ENCODE results near the gene ZMYM2.

The ZMYM2 gene

GRCh38 chr13:20124303-20124702 is 165.8 kb downstream of the ZMYM2 start:
- DNase-seq (ENCODE audit: low read depth) = no peak
- H3K4me3 ChIP-seq (ENCODE audit: low read depth, low read length) = no peak overlapping the region
- in situ Hi-C loops (cut with HindIII; ENCODE audit: low sequenced_read_pairs) = no loop called here
- TF ChIP-seq, protein P1, sequence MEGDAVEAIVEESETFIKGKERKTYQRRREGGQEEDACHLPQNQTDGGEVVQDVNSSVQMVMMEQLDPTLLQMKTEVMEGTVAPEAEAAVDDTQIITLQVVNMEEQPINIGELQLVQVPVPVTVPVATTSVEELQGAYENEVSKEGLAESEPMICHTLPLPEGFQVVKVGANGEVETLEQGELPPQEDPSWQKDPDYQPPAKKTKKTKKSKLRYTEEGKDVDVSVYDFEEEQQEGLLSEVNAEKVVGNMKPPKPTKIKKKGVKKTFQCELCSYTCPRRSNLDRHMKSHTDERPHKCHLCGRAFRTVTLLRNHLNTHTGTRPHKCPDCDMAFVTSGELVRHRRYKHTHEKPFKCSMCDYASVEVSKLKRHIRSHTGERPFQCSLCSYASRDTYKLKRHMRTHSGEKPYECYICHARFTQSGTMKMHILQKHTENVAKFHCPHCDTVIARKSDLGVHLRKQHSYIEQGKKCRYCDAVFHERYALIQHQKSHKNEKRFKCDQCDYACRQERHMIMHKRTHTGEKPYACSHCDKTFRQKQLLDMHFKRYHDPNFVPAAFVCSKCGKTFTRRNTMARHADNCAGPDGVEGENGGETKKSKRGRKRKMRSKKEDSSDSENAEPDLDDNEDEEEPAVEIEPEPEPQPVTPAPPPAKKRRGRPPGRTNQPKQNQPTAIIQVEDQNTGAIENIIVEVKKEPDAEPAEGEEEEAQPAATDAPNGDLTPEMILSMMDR (IDR thresholded peaks at IDR 0.05; ENCODE audit: low read depth, low read length, missing control alignments) = no peak

DNA sequence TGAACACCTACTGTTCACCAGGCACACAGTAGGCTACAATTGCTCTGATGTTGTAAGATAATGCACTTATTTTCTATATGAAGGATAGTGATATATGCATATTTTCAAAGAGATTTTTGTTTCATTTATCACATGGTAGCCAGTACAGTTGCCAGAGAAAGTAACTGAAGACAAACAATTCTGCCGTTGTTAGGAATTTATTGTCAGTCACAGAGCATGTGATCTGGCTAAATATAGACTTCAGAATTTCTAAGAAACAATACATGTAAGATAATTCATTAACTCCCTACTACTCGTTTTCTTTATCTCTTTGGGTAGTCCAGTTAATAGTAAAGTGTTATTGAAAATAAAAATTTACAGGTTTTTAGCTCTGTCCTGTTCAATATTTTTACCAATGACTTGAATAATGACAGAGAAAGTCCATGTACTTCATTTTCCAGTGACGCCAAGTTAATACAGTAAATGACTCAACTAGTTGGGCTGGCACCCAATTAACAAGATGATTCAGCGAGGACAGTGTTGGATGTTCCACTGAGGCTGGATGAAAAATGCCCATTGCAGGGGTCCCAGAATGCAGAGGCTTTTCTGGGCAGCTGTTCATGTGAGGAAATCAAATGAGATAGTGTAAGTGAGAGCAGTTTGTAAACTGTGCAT is 166.7 kb downstream of the ZMYM2 start:
- no peak overlapping the region for H3K4me3 ChIP-seq (ENCODE audit: low read depth, low read length)
- peak; percentile 52 for DNase-seq (ENCODE audit: low read depth)
- in situ Hi-C loops (cut with HindIII; ENCODE audit: low sequenced_read_pairs) = no loop called here
- TF ChIP-seq, protein P1 (IDR thresholded peaks at IDR 0.05; ENCODE audit: low read depth, low read length, missing control alignments) = no peak

DNA sequence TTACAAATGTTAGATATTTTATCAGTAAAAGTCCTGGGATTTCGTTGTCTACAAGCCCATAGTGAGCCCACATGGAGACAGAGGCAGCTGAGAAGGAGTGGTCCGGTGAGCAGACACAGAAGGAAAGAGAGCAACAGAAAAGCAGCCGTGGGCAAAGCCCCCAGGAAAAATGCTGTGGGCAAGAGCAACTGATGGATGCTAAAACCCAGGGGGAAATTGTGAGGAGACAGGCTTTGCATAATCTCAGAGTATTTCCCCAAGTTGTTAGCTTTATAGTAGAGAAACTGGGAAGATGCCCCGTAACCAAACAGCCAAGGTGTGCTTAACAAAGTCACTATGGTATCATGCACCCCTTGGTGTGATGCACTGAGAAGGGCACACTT is 167.2 kb downstream of the ZMYM2 start:
- in situ Hi-C loops (cut with HindIII; ENCODE audit: low sequenced_read_pairs) = no loop called here
- H3K4me3 ChIP-seq (ENCODE audit: low read depth, low read length) = no peak overlapping the region
- DNase-seq (ENCODE audit: low read depth) = no peak
- TF ChIP-seq, protein P1 (IDR thresholded peaks at IDR 0.05; ENCODE audit: low read depth, low read length, missing control alignments) = no peak

DNA sequence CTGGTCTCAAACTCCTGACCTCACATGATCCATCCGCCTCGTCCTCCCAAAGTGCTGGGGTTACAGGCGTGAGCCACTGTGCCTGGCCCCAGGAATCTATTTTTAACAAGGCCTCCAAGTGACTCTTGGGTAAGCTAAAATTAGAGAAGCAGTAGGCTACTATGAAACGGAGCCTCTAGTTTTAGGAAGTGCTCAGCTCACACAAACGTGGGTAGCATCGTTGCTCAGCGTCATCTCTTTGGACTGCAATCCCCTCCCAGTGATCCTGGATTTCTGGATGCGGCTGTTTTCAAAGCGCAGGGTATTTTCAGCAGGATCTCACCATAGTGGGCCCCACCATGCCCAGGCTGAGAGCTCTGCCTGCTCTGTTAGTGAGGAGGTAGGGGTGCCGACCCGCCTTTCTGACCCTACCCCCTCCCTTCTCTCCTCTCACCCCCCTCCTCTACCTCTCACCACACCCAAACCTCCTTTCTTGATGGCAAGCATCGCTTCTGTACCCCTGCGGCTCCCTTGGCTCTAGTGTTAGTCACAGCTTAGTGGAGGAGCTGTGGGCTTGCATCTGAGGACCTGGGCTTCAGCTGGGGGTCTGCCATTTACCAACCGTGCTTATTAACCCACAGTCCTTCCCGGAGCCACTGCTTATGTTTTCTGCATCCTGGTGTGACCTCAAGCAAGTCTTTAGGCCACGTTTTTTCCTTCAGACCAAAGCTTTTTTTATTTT is 168.2 kb downstream of the ZMYM2 start:
- H3K4me3 ChIP-seq (ENCODE audit: low read depth, low read length) = no peak overlapping the region
- in situ Hi-C loops (cut with HindIII; ENCODE audit: low sequenced_read_pairs) = no loop called here
- TF ChIP-seq, protein P1 (IDR thresholded peaks at IDR 0.05; ENCODE audit: low read depth, low read length, missing control alignments) = no peak
- no peak for DNase-seq (ENCODE audit: low read depth)

GRCh38 chr13:20127262-20127561 is 168.7 kb downstream of the ZMYM2 start:
- in situ Hi-C loops (cut with HindIII; ENCODE audit: low sequenced_read_pairs) = no loop called here
- TF ChIP-seq, protein P1 (IDR thresholded peaks at IDR 0.05; ENCODE audit: low read depth, low read length, missing control alignments) = no peak
- H3K4me3 ChIP-seq (ENCODE audit: low read depth, low read length) = peak overlapping the region; percentile 39
- no peak for DNase-seq (ENCODE audit: low read depth)

- DNase-seq (ENCODE audit: low read depth) = no peak
- in situ Hi-C loops (cut with HindIII; ENCODE audit: low sequenced_read_pairs) = no loop called here
- TF ChIP-seq, protein P1 (IDR thresholded peaks at IDR 0.05; ENCODE audit: low read depth, low read length, missing control alignments) = peak; percentile 36
- peak overlapping the region; percentile 39 for H3K4me3 ChIP-seq (ENCODE audit: low read depth, low read length)
These were observed 169.3 kb downstream of the ZMYM2 start for GRCh38 chr13:20127562-20128458.

Measured in astrocyte of the cerebellum (primary cell).